Transverse colon (tissue), 4 donors: Measurements from ENCODE around the gene OR51F2. TPM values are rescaled to one million over a fixed set of nuclear protein-coding genes. Genes with fewer than 3 reads are reported as not detected.
"Not testable (repeated sequence)": the region's sequence is repeated elsewhere in the genome, so short reads cannot be mapped to it uniquely, and the experiment has no call there.

Experiments used
- DNase-seq: peaks from one replicate; pipeline ENCODE4 v3.0.0-alpha.2; 2019
- H3K27ac ChIP-seq, 4 donors: fragments of 200-600 bp; sonication (generic); 2 replicates each; pipeline ENCODE4 v1.5.1; 2016 to 2018; ENCODE audit warnings: inconsistent platforms in 4 of 4
- H3K27me3 ChIP-seq: fragments of 200-600 bp; sonication (generic); 2 replicates; pipeline ENCODE4 v1.5.1; 2017; ENCODE audit warnings: inconsistent platforms
- H3K36me3 ChIP-seq, 4 donors: fragments of 200-600 bp; sonication (generic); 2 replicates each; pipeline ENCODE4 v1.5.1; 2017 to 2019; ENCODE audit warnings: inconsistent platforms in 4 of 4
- H3K4me1 ChIP-seq, 4 donors: fragments of 200-600 bp; sonication (generic); 2 replicates each; pipeline ENCODE4 v1.5.1; 2017 to 2020; ENCODE audit warnings: inconsistent platforms in 4 of 4
- H3K4me3 ChIP-seq, 4 donors: fragments of 200-600 bp; sonication (generic); 1 replicate in 1 of 4; 2 replicates in 3 of 4; pipeline versions ENCODE4 v1.5.1 to v1.6.1; 2017 to 2019; ENCODE audit warnings: inconsistent platforms in 4 of 4
- H3K9me3 ChIP-seq, 2 donors: fragments of 200-600 bp; sonication (generic); 2 replicates each; pipeline ENCODE4 v1.5.1; 2017 to 2019; ENCODE audit warnings: inconsistent platforms in 2 of 2
- CTCF ChIP-seq, 5 experiments: fragments of 200-600 bp in 3 of 5; fragments of 450-650 bp in 2 of 5; sonication (generic) in 3 of 5; IDR thresholded peaks; 1 replicate in 2 of 5; 2 replicates in 3 of 5; pipeline ENCODE4 v1.5.1; 2016 to 2017; ENCODE audit warnings: antibody characterized with exemption in 5 of 5, inconsistent platforms in 3 of 5, mild to moderate bottlenecking in 2 of 5, moderate library complexity in 1 of 5
- EP300 ChIP-seq: sonication (generic); formaldehyde crosslinking; IDR thresholded peaks from one replicate; pipeline ENCODE4 v1.6.1; 2017; ENCODE audit warnings: antibody characterized with exemption, low read depth
- POLR2A ChIP-seq: fragments of 450-650 bp; IDR thresholded peaks from one replicate; pipeline ENCODE4 v1.6.1; 2016; ENCODE audit warnings: antibody characterized with exemption, mild to moderate bottlenecking, moderate library complexity
- POLR2AphosphoS5 ChIP-seq, 3 donors: sonication (generic); formaldehyde crosslinking; IDR thresholded peaks; one replicate each; pipeline ENCODE4 v1.6.1; 2016; ENCODE audit warnings: antibody characterized with exemption in 3 of 3
- WGBS, 2 donors: methylation state at CpG; one replicate each; pipeline ENCODE4 v1.1.5; 2018; ENCODE audit warnings: low coverage in 1 of 2; 5-methylcytosine and 5-hydroxymethylcytosine counted together
- in situ Hi-C, 4 donors: fragments of 200-750 bp; cut with MboI; loops; one replicate each; pipeline versions ENCODE4 v1.15.0 to v1.15.1; 2017; ENCODE audit warnings: low sequenced_read_pairs in 3 of 4, low pct_ligation_motif_present in 1 of 4, low pct_unique_long_range_greater_than_20kb in 1 of 4
- intact Hi-C: fragments of 100-400 bp; cut with DNase I; formaldehyde crosslinking; loops from one replicate; pipeline ENCODE4 v1.15.1; 2023; ENCODE audit warnings: low total_unique reads
- total RNA-seq, 4 donors: library from RNA; depleted of rRNA; stranded (reverse); fragments of >200 nt; gene quantifications; one replicate each; pipeline ENCODE4 v1.1.0, GENCODE V29; 2016

The OR51F2 gene
- total RNA-seq, result not detected

- TF ChIP-seq EP300, result no peak
- TF ChIP-seq POLR2AphosphoS5 (IDR thresholded peaks at IDR 0.05), result no peak
- TF ChIP-seq CTCF (IDR thresholded peaks at IDR 0.05), result no peak
- no peak for TF ChIP-seq POLR2A
- intact Hi-C loops, result no loop called here
- no peaks in the 10 kb centered on the region for H3K9me3 ChIP-seq
- no peak within 1 kb of the TSS for H3K27ac ChIP-seq
- 67 to 92% methylated on average over 1 of the region's 1 CpG for WGBS, 2 donors
- no peaks in the 10 kb centered on the region for H3K36me3 ChIP-seq
- in situ Hi-C loops, result no loop called here
- H3K4me1 ChIP-seq, result no peaks in the 10 kb centered on the region
- no peak for DNase-seq
- H3K4me3 ChIP-seq, result no peak within 1 kb of the TSS
- no peaks in the 10 kb centered on the region for H3K27me3 ChIP-seq
Measured at GRCh38 chr11:4821021-4821420, at the start of gene OR51F2. OR51F2 (plus strand) TSS chr11:4821321; CDS start chr11:4821422, 101 bp downstream.

GRCh38 chr11:4782454-4782853 is 38.7 kb upstream of the OR51F2 start:
- Histone ChIP-seq H3K4me1 (no peaks in the 10 kb centered on the region), H3K9me3 (no peaks in the 10 kb centered on the region), H3K27me3 (no peaks in the 10 kb centered on the region), H3K4me3 (no peak overlapping the region), H3K36me3 (no peaks in the 10 kb centered on the region), H3K27ac (no peak overlapping the region)
- no peak for DNase-seq
- intact Hi-C loops (no loop called here), in situ Hi-C loops (no loop called here)
- TF ChIP-seq CTCF (IDR thresholded peaks at IDR 0.05), result no peak
- TF ChIP-seq EP300, result no peak
- TF ChIP-seq POLR2AphosphoS5 (IDR thresholded peaks at IDR 0.05), result no peak
- TF ChIP-seq POLR2A, result no peak
- WGBS, 2 donors, result 50 to 64% methylated on average over 1 of the region's 1 CpG

- H3K9me3 ChIP-seq, result no peaks in the 10 kb centered on the region
- 12% methylated on average over 2 of the region's 2 CpGs; no CpG with 5 or more reads in 1 of the 2 donors for WGBS, 2 donors
- no peaks in the 10 kb centered on the region for H3K27me3 ChIP-seq
- H3K4me3 ChIP-seq, result no peak overlapping the region
- in situ Hi-C loops, result no loop called here
- DNase-seq, result no peak
- TF ChIP-seq EP300 (no peak), CTCF (IDR thresholded peaks at IDR 0.05) (no peak), POLR2AphosphoS5 (IDR thresholded peaks at IDR 0.05) (no peak), POLR2A (no peak)
- intact Hi-C loops, result no loop called here
- H3K27ac ChIP-seq, result no peak overlapping the region
- no peaks in the 10 kb centered on the region for H3K36me3 ChIP-seq
- H3K4me1 ChIP-seq, result peaks cover 0 to 3% (median 0%) of the 10 kb centered on the region in 4 donors
Measured at GRCh38 chr11:4797206-4797605, 23.9 kb upstream of the OR51F2 start.

- intact Hi-C loops, result no loop called here
- H3K4me3 ChIP-seq, result no peak overlapping the region
- no peak for DNase-seq
- in situ Hi-C loops, result no loop called here
- H3K36me3 ChIP-seq, result no peaks in the 10 kb centered on the region
- no peaks in the 10 kb centered on the region for H3K27me3 ChIP-seq
- H3K27ac ChIP-seq, result no peak overlapping the region
- H3K4me1 ChIP-seq, result peaks cover 0 to 3% (median 0%) of the 10 kb centered on the region in 4 donors
- no peak for TF ChIP-seq POLR2AphosphoS5 (IDR thresholded peaks at IDR 0.05)
- no peak for TF ChIP-seq POLR2A
- no peak for TF ChIP-seq CTCF (IDR thresholded peaks at IDR 0.05)
- no peak for TF ChIP-seq EP300
- no peaks in the 10 kb centered on the region for H3K9me3 ChIP-seq
- 48 to 59% methylated on average over 3 to 6 of the region's 6 CpGs for WGBS, 2 donors
Measured at GRCh38 chr11:4798427-4799183, 22.5 kb upstream of the OR51F2 start.

GRCh38 chr11:4801316-4801715 is 19.8 kb upstream of the OR51F2 start:
- H3K27ac ChIP-seq, H3K27me3 ChIP-seq, H3K36me3 ChIP-seq, H3K4me3 ChIP-seq, H3K4me1 ChIP-seq, in situ Hi-C loops, intact Hi-C loops, H3K9me3 ChIP-seq, DNase-seq: not testable (repeated sequence)
- 86 to 100% methylated on average over 2 to 5 of the region's 5 CpGs for WGBS, 2 donors
